Keratinocyte (primary cell): Measurements from ENCODE around the gene NHSL1. TPM values are rescaled to one million over a fixed set of nuclear protein-coding genes. Genes with fewer than 3 reads are reported as not detected.

ENCODE experiments used
- DNase-seq: peaks from one replicate; pipeline ENCODE4 v3.0.0-alpha.2; 2011; ENCODE audit warnings: low read depth, missing footprints, low spot score
- FAIRE-seq: peaks from 2 replicates; lab custom pipeline; 2011; peaks lifted over from hg19 to GRCh38; lab: Jason Lieb, UNC
- H2AFZ ChIP-seq: 2 replicates; pipeline ENCODE4 v1.6.0; 2012; ENCODE audit warnings: low read length, control low read depth, inconsistent platforms; ENCODE audit not compliant: control insufficient read depth
- H3K27ac ChIP-seq: 2 replicates; pipeline ENCODE4 v1.5.1; 2011; ENCODE audit warnings: low read length; ENCODE audit not compliant: control insufficient read depth, insufficient read depth
- H3K27me3 ChIP-seq: 3 replicates; pipeline ENCODE4 v1.6.0; 2011; ENCODE audit warnings: low read length; ENCODE audit not compliant: control insufficient read depth, insufficient read depth; ENCODE audit errors: extremely low read depth
- H3K36me3 ChIP-seq, 2 experiments: 2 replicates in 1 of 2; 3 replicates in 1 of 2; pipeline ENCODE4 v1.5.1; 2011; ENCODE audit warnings: low read length in 2 of 2, mild to moderate bottlenecking in 1 of 2; ENCODE audit not compliant: control insufficient read depth in 2 of 2, insufficient read depth in 2 of 2; ENCODE audit errors: extremely low read depth in 1 of 2
- H3K4me1 ChIP-seq: 3 replicates; pipeline ENCODE4 v1.5.1; 2011; ENCODE audit warnings: low read length; ENCODE audit not compliant: control insufficient read depth, insufficient read depth; ENCODE audit errors: extremely low read depth
- H3K4me2 ChIP-seq: 3 replicates; pipeline ENCODE4 v1.6.0; 2011; ENCODE audit warnings: low read depth, low read length; ENCODE audit not compliant: control insufficient read depth, insufficient read depth; ENCODE audit errors: extremely low read depth
- H3K4me3 ChIP-seq, 3 experiments: fragments of 200-600 bp in 1 of 3; sonication (generic) in 1 of 3; 2 replicates in 2 of 3; 3 replicates in 1 of 3; pipeline ENCODE4 v1.5.1; 2011 to 2016; ENCODE audit warnings: low read length in 3 of 3, mild to moderate bottlenecking in 3 of 3, control low read depth in 2 of 3, inconsistent platforms in 1 of 3, low read depth in 1 of 3, mixed read lengths in 1 of 3, mixed run types in 1 of 3, moderate library complexity in 1 of 3; ENCODE audit not compliant: control insufficient read depth in 2 of 3, insufficient read depth in 2 of 3; ENCODE audit errors: extremely low read depth in 1 of 3
- H3K79me2 ChIP-seq: 2 replicates; pipeline ENCODE4 v1.6.0; 2012; ENCODE audit warnings: low read length; ENCODE audit not compliant: control insufficient read depth, insufficient read depth
- H3K9ac ChIP-seq: 3 replicates; pipeline ENCODE4 v1.6.0; 2011; ENCODE audit warnings: low read length; ENCODE audit not compliant: control insufficient read depth, insufficient read depth; ENCODE audit errors: extremely low read depth
- H3K9me1 ChIP-seq: 3 replicates; pipeline ENCODE4 v1.6.0; 2011; ENCODE audit warnings: low read length; ENCODE audit not compliant: control insufficient read depth, insufficient read depth; ENCODE audit errors: extremely low read depth
- H3K9me3 ChIP-seq: 2 replicates; pipeline ENCODE4 v1.5.1; 2012; ENCODE audit warnings: low read depth, low read length; ENCODE audit not compliant: control insufficient read depth
- H4K20me1 ChIP-seq: 3 replicates; pipeline ENCODE4 v1.6.0; 2011; ENCODE audit warnings: low read length; ENCODE audit not compliant: control insufficient read depth, insufficient read depth; ENCODE audit errors: extremely low read depth
- EZH2 ChIP-seq: IDR thresholded peaks from one replicate; pipeline ENCODE4 v1.6.1; 2012; ENCODE audit warnings: inconsistent platforms, mild to moderate bottlenecking, low read length, moderate library complexity
- dilution Hi-C: fragments of 300-500 bp; cut with MboI; formaldehyde crosslinking; loops from one replicate; pipeline ENCODE4 v1.7.0; 2020; ENCODE audit warnings: low sequenced_read_pairs; ENCODE audit not compliant: extremely low pct_ligation_motif_present
- polyA plus RNA-seq, 5 experiments: library from polyadenylated mRNA; depleted of rRNA in 3 of 5; stranded (reverse) in 3 of 5; stranded (forward) in 1 of 5; unstranded in 1 of 5; fragments of >200 nt; gene quantifications; 1 replicate in 1 of 5; 2 replicates in 3 of 5; 3 replicates in 1 of 5; pipeline versions ENCODE4 v1.2.1 to v1.2.3, GENCODE V29; 2011 to 2012; ENCODE audit warnings: missing spikeins in 2 of 5, low read depth in 1 of 5, low replicate concordance in 1 of 5
- TF ChIP-seq, protein P1 (sequence below), 3 experiments: IDR thresholded peaks in 1 of 3; conservative IDR thresholded peaks in 1 of 3; optimal IDR thresholded peaks in 1 of 3; 2 replicates in 2 of 3; 3 replicates in 1 of 3; pipeline versions ENCODE3 to v1.5.1; 2011; ENCODE audit warnings: low read length in 3 of 3, mild to moderate bottlenecking in 3 of 3, moderate library complexity in 2 of 3, control low read depth in 1 of 3, inconsistent platforms in 1 of 3; ENCODE audit not compliant: insufficient read depth in 2 of 3; ENCODE audit errors: extremely low read depth in 1 of 3

NHSL1 gene
- polyA plus RNA-seq, 1 donor (not counting 4 experiments of a cell fraction or from before 2014, with no cell fraction given), result 11.8 TPM

DNA sequence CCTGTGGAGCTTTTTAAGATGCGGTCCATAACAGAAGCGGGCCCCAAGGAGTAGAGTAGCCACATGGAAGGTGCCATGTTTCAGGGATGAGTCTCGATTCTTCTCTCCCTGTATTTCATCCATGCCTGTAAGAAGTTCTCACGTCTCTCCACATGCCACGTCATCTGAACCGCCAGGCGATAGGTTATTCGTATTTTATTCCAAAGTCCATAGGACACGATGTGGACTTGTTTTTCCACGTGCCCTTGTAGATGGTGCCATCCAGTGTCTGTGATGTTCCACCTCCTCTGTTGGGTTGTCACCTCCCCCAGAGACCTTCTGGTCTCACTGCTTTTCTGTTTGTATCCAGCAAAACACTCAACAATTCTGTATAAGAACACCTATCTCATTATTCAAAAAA is 77.7 kb downstream of the NHSL1 start:
- Histone ChIP-seq H3K36me3 (peaks cover 7 to 16% of the 10 kb centered on the region in 2 experiments), H3K79me2 (no peaks in the 10 kb centered on the region), H2AFZ (no peak overlapping the region), H3K9me1 (no peaks in the 10 kb centered on the region), H3K27ac (no peak overlapping the region), H3K9me3 (no peaks in the 10 kb centered on the region), H3K27me3 (no peaks in the 10 kb centered on the region), H3K4me1 (no peaks in the 10 kb centered on the region), H3K4me3 (no peak overlapping the region), H3K4me2 (no peak overlapping the region), H3K9ac (no peak overlapping the region), H4K20me1 (no peaks in the 10 kb centered on the region)
- dilution Hi-C loops, result no loop called here
- TF ChIP-seq EZH2, result no peak
- TF ChIP-seq, protein P1, sequence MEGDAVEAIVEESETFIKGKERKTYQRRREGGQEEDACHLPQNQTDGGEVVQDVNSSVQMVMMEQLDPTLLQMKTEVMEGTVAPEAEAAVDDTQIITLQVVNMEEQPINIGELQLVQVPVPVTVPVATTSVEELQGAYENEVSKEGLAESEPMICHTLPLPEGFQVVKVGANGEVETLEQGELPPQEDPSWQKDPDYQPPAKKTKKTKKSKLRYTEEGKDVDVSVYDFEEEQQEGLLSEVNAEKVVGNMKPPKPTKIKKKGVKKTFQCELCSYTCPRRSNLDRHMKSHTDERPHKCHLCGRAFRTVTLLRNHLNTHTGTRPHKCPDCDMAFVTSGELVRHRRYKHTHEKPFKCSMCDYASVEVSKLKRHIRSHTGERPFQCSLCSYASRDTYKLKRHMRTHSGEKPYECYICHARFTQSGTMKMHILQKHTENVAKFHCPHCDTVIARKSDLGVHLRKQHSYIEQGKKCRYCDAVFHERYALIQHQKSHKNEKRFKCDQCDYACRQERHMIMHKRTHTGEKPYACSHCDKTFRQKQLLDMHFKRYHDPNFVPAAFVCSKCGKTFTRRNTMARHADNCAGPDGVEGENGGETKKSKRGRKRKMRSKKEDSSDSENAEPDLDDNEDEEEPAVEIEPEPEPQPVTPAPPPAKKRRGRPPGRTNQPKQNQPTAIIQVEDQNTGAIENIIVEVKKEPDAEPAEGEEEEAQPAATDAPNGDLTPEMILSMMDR (optimal IDR thresholded peaks at IDR 0.05 in 1 of 3, IDR thresholded peaks at IDR 0.05 in 1 of 3, conservative IDR thresholded peaks at IDR 0.05 in 1 of 3; ENCODE audit: extremely low read depth in 1 of 3, insufficient read depth in 2 of 3, low read length in 3 of 3), result no peak
- DNase-seq, result no peak
- no peak for FAIRE-seq

DNA sequence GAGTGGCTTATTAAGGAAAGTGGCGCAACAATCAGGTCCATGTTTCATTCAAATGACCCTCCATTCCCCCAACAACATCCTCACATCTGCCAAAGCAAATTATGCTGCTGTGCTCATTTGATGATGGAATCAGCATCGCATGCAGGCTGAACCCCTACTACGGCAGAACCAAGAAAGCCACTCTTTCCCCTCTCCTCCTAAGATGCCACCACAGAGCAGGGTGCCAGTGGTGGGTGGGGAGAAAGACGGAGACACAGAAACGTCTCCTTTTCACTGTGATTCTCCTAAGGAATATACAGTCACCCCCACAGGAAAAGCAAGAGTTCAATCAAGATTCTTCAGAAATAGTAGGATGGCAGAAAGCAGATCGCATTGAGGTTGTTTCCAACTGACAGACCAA is 78.2 kb downstream of the NHSL1 start:
- Histone ChIP-seq H4K20me1 (no peaks in the 10 kb centered on the region), H3K27me3 (no peaks in the 10 kb centered on the region), H3K9ac (no peak overlapping the region), H3K4me2 (no peak overlapping the region), H2AFZ (no peak overlapping the region), H3K27ac (no peak overlapping the region), H3K79me2 (no peaks in the 10 kb centered on the region), H3K9me1 (no peaks in the 10 kb centered on the region), H3K4me3 (no peak overlapping the region), H3K36me3 (peaks cover 7 to 11% of the 10 kb centered on the region in 2 experiments), H3K4me1 (no peaks in the 10 kb centered on the region), H3K9me3 (no peaks in the 10 kb centered on the region)
- dilution Hi-C loops, result no loop called here
- DNase-seq (no peak), FAIRE-seq (no peak)
- TF ChIP-seq, protein P1 (optimal IDR thresholded peaks at IDR 0.05 in 1 of 3, IDR thresholded peaks at IDR 0.05 in 1 of 3, conservative IDR thresholded peaks at IDR 0.05 in 1 of 3; ENCODE audit: extremely low read depth in 1 of 3, insufficient read depth in 2 of 3, low read length in 3 of 3), result no peak
- TF ChIP-seq EZH2, result no peak
